ENCODE measurements around the gene TERT. TPM values are rescaled to one million over a fixed set of nuclear protein-coding genes. Genes with fewer than 3 reads are reported as not detected.

Gene TERT
- total and polyA plus RNA-seq, 10 of the 15 experiments (the other 5 are each of a cell fraction or from before 2014, with no cell fraction given) = 0.08 to 21.5 (median 5.0) TPM

DNA sequence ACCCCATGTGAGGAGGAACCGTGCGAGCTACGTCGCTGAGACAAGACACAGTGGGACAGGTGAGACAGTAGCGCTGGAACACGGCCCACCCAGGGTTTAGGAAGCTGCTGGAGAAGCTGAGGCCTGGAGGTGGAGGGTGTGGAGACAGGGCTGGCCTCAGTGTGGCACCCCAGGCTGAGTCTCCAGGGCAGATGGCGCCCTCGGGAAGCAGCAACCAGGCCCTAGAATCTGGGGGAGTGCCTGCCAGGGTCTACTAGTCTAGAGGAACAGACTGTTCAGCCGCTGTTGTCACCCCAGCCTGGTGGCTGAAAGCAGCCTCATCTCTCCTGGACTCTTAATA lies 4.6 kb upstream of the TERT start:
- intact Hi-C loops (cut with micrococcal nuclease; ENCODE audit: unreplicated experiment) (no loop called here), in situ Hi-C loops (cut with MboI) (no loop called here)
- FAIRE-seq (no peak), ATAC-seq (no peak), DNase-seq (ENCODE audit: low read depth, low spot score) (no peak)
- no peak for TF ChIP-seq SREBF2 (IDR thresholded peaks at IDR 0.05; ENCODE audit: low read length)
- 76% methylated on average over 9 of the region's 9 CpGs for WGBS (ENCODE audit: insufficient coverage, insufficient replicate concordance, low lambda C conversion rate, missing lambda C conversion rate)
- ChIA-PET POLR2A (no interaction called here), RAD21 (ENCODE audit: unreplicated experiment) (interaction anchor here (0.7 kb wide), 1 partner anchor 16 kb away, joined by 3 read pairs; no protein-coding TSS in a partner anchor), CTCF (interaction anchor here (1.2 to 1.9 kb wide), 2 partner anchors 11 to 13 kb away, joined by 4 to 5 read pairs; no protein-coding TSS in a partner anchor), SMC1A (ENCODE audit: uncharacterized antibody, unreplicated experiment) (interaction anchor here (0.7 kb wide), 1 partner anchor 16 kb away, joined by 3 read pairs; no protein-coding TSS in a partner anchor)
- Histone ChIP-seq H2AFZ (ENCODE audit: control insufficient read depth, low read depth, low read length) (no peak overlapping the region), H3K4me2 (ENCODE audit: control insufficient read depth, insufficient read depth) (no peak overlapping the region), H3K9ac (ENCODE audit: control insufficient read depth, insufficient read depth, low read length) (no peak overlapping the region), H3K4me1 (ENCODE audit: control insufficient read depth, insufficient read depth, low read length) (no peaks in the 10 kb centered on the region), H3K79me2 (ENCODE audit: control insufficient read depth, insufficient read depth, low read length) (no peaks in the 10 kb centered on the region), H3K27ac (ENCODE audit: control insufficient read depth, insufficient read depth) (no peak overlapping the region), H4K20me1 (ENCODE audit: control insufficient read depth, insufficient read depth) (no peaks in the 10 kb centered on the region; the same call in 1 of the 2 replicates), H3K9me3 (replicated peaks; ENCODE audit: control insufficient read depth, insufficient read depth, low read length) (no peaks in the 10 kb centered on the region; the same call in 1 of the 3 replicates), H3K36me3 (ENCODE audit: control insufficient read depth in 2 of 2, insufficient read depth in 2 of 2, low read length in 1 of 2) (no peaks in the 10 kb centered on the region), H3K27me3 (replicated peaks in 1 of 2; ENCODE audit: control insufficient read depth in 2 of 2, insufficient read depth in 2 of 2, low read length in 1 of 2) (no peaks in the 10 kb centered on the region; a peak in 2 of 4 replicates), H3K4me3 (no peak overlapping the region)
- BruUV-seq (replicated peaks) = no TSS peak

DNA sequence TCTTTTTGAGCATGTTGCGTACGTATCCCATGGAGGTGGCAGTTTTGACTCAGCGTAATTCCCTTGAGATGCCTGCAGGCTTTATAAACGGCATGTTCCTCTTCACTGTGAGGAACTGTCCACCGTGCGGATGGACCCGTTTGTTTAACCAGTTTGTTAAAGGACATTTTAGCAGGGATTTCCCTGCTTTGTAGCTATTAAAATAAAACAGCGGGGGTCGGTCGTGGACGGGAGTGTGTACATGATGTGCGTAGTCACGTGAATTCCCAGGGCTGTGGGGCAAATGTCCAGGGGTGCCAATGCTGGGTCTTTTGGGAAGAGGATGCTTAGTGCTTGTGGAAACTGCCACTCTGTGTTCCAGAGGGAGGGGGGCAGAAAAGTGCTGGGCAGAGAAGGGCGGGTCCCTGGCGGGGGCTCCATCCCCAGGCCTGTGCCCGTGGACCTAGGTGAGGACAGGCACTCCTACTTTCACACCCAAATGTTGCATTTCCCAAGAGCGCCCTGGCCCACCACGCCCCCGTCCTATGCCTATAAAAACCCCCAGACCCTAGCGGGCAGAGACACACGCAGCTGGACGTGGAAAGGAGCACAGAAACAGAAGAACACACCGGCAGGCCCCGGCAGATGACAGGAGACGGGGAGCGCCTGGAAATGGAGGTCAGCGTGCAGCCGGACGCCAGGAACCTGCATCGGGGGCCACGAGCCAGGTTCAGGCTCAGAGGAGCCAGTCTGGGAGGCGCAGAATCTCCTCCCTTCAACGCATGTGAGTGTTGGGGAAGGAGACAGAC lies 4.0 kb upstream of the TERT start:
- H3K79me2 ChIP-seq (ENCODE audit: control insufficient read depth, insufficient read depth, low read length) = no peaks in the 10 kb centered on the region
- CTCF ChIA-PET = interaction anchor here (1.2 kb wide), 1 partner anchor 11 kb away, joined by 4 read pairs; no protein-coding TSS in a partner anchor
- POLR2A ChIA-PET = no interaction called here
- H3K4me1 ChIP-seq (ENCODE audit: control insufficient read depth, insufficient read depth, low read length) = no peaks in the 10 kb centered on the region
- WGBS (ENCODE audit: insufficient coverage, insufficient replicate concordance, low lambda C conversion rate, missing lambda C conversion rate) = 55% methylated on average over 33 of the region's 33 CpGs
- H3K9ac ChIP-seq (ENCODE audit: control insufficient read depth, insufficient read depth, low read length) = no peak overlapping the region
- H3K4me2 ChIP-seq (ENCODE audit: control insufficient read depth, insufficient read depth) = no peak overlapping the region
- H3K4me3 ChIP-seq = no peak overlapping the region
- H3K27ac ChIP-seq (ENCODE audit: control insufficient read depth, insufficient read depth) = no peak overlapping the region
- intact Hi-C loops (cut with micrococcal nuclease; ENCODE audit: unreplicated experiment) = no loop called here
- no peak overlapping the region for H2AFZ ChIP-seq (ENCODE audit: control insufficient read depth, low read depth, low read length)
- no peak for DNase-seq (ENCODE audit: low read depth, low spot score)
- no TSS peak for BruUV-seq (replicated peaks)
- H4K20me1 ChIP-seq (ENCODE audit: control insufficient read depth, insufficient read depth) = no peaks in the 10 kb centered on the region; the same call in 1 of the 2 replicates
- H3K36me3 ChIP-seq (ENCODE audit: control insufficient read depth in 2 of 2, insufficient read depth in 2 of 2, low read length in 1 of 2) = no peaks in the 10 kb centered on the region
- no peak for FAIRE-seq
- no peaks in the 10 kb centered on the region; the same call in 1 of the 3 replicates for H3K9me3 ChIP-seq (replicated peaks; ENCODE audit: control insufficient read depth, insufficient read depth, low read length)
- no peak for ATAC-seq
- H3K27me3 ChIP-seq (replicated peaks in 1 of 2; ENCODE audit: control insufficient read depth in 2 of 2, insufficient read depth in 2 of 2, low read length in 1 of 2) = no peaks in the 10 kb centered on the region; a peak in 1 of 4 replicates
- TF ChIP-seq MEF2B (IDR thresholded peaks at IDR 0.05; ENCODE audit: partially characterized antibody, poor library complexity, severe bottlenecking) = peak; percentile 60
- TF ChIP-seq SIX5 (IDR thresholded peaks at IDR 0.05; ENCODE audit: low read depth, low read length, severe bottlenecking) = no peak
- SMC1A ChIA-PET (ENCODE audit: uncharacterized antibody, unreplicated experiment) = interaction anchor here (0.7 kb wide), 1 partner anchor 17 kb away, joined by 3 read pairs; no protein-coding TSS in a partner anchor
- in situ Hi-C loops (cut with MboI) = no loop called here
- RAD21 ChIA-PET (ENCODE audit: unreplicated experiment) = interaction anchor here (0.7 kb wide), 1 partner anchor 16 kb away, joined by 3 read pairs; no protein-coding TSS in a partner anchor
